D721Med (cell line): ENCODE data around the gene RACGAP1.
"Not testable (repeated sequence)": the region's sequence is repeated elsewhere in the genome, so short reads cannot be mapped to it uniquely, and the experiment has no call there.

ENCODE experiments used
- DNase-seq: peaks from one replicate; pipeline ENCODE4 v3.0.0; 2011; ENCODE audit warnings: low spot score; ENCODE audit not compliant: insufficient read length
- FAIRE-seq: peaks from 2 replicates; lab custom pipeline; 2011; peaks lifted over from hg19 to GRCh38; lab: Jason Lieb, UNC
- TF ChIP-seq, protein P1 (sequence below): IDR thresholded peaks from 2 replicates; pipeline ENCODE4 v1.5.1; 2012; ENCODE audit warnings: mild to moderate bottlenecking, control low read depth; ENCODE audit not compliant: insufficient read depth; ENCODE audit errors: missing control alignments

Gene RACGAP1

GRCh38 chr12:50032515-50032853 is 7.2 kb upstream of the RACGAP1 start:
- no peak for DNase-seq
- TF ChIP-seq, protein P1, sequence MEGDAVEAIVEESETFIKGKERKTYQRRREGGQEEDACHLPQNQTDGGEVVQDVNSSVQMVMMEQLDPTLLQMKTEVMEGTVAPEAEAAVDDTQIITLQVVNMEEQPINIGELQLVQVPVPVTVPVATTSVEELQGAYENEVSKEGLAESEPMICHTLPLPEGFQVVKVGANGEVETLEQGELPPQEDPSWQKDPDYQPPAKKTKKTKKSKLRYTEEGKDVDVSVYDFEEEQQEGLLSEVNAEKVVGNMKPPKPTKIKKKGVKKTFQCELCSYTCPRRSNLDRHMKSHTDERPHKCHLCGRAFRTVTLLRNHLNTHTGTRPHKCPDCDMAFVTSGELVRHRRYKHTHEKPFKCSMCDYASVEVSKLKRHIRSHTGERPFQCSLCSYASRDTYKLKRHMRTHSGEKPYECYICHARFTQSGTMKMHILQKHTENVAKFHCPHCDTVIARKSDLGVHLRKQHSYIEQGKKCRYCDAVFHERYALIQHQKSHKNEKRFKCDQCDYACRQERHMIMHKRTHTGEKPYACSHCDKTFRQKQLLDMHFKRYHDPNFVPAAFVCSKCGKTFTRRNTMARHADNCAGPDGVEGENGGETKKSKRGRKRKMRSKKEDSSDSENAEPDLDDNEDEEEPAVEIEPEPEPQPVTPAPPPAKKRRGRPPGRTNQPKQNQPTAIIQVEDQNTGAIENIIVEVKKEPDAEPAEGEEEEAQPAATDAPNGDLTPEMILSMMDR = no peak
- FAIRE-seq = no peak

GRCh38 chr12:50030449-50030848 is 5.2 kb upstream of the RACGAP1 start:
- DNase-seq, FAIRE-seq: not testable (repeated sequence)

DNA sequence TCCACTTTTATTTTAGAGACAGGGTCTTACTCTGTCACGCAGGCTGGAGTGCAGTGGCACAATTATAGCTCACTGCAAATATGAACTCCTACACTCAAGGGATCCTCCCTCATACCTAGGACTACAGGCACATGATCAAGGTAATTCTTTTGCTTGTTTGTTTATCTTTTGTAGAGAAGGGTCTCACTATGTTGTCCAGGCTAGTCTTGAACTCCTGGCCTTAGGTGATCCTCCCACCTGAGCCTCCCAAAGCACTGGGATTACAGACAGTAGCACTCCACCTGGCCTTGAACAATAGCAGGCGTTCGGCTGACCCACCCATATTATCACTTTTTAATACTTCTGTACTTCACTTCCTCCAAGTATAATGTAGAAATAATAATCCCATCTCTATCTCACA is 1.4 kb upstream of the RACGAP1 start:
- TF ChIP-seq, protein P1 = no peak
- DNase-seq = no peak
- FAIRE-seq = no peak

DNA sequence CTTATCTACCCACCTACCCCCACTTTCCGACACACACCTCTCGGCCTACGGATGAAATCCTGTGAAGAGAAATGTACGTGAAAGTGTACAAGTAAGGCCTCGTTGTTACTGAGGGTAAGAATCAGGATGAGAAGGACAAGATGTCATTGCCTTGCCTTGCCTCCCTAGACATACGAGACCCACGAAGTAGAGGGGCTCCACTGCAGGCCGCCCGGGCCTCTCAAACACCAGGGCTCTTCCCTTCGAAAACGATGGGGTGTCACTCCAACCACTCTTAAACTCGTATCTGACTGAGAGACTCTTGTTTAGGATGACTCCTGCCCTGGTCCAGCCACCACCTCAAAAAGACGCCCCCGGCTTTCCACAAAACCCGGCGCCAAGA is 498 bp downstream of the RACGAP1 start:
- TF ChIP-seq, protein P1 = no peak
- no peak for DNase-seq
- FAIRE-seq = no peak

- FAIRE-seq (no peak), DNase-seq (no peak)
- TF ChIP-seq, protein P1 = no peak
These were observed 1.1 kb downstream of the RACGAP1 start for GRCh38 chr12:50024227-50024626.

DNA sequence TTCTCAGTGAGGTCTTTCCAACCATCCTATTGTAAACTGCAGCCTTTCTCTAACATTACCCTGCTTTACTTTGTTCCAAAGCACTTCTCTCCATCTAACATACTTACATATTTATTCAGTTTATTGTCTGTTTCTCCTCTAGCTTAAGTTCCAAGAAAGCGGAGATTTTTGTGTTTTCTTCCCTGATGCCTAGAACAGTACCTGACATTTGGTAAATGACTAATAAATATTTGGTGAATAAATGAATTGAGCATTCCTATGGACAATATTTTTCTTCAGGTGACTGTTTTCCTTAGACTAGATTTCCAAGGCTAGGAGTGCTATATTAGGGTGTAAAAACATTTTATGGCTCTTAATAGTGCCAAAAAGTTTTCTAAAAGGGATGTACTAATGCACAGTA is 2.4 kb downstream of the RACGAP1 start:
- TF ChIP-seq, protein P1 = no peak
- no peak for DNase-seq
- FAIRE-seq = no peak

DNA sequence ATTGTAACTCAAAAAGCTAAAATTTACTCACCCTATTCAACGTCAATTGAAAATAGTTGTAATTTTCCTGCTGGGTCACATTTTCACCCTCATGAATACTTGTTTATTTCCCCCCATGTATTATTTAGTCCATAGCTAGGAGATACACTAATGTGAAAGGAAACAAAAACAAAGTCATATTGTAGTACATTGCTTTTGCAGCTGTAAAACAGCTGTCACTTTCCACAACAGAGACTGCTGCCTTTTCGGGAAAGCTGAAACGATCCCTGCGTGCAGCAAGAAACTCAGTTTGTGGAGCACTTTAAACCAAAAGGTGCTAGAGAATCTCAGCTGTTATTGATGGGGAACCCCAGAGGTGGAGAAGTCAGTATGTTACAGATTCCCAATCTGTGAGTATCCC is 4.3 kb downstream of the RACGAP1 start:
- DNase-seq (no peak), FAIRE-seq (no peak)
- TF ChIP-seq, protein P1 = no peak

GRCh38 chr12:50019524-50019923 is 5.8 kb downstream of the RACGAP1 start:
- TF ChIP-seq, protein P1 = no peak
- no peak for DNase-seq
- no peak for FAIRE-seq
